WTC11 (cell line): ENCODE data around the gene ABCB1. TPM values are rescaled to one million over a fixed set of nuclear protein-coding genes. Genes with fewer than 3 reads are reported as not detected.

Source experiments
- ATAC-seq: fragments of 200-7000 bp; cut with Tn5 transposase; 2 replicates; pipeline ENCODE4 v1.10.0; 2021; ENCODE audit warnings: mild to moderate bottlenecking, moderate library complexity
- CTCF ChIA-PET: fragments of 300-600 bp; sonication (Branson Sonifier 250); formaldehyde crosslinking; loops from one replicate; lab custom pipeline; 2021; ENCODE audit warnings: antibody characterized with exemption; lab: Charles Lee
- POLR2A ChIA-PET: fragments of 350-600 bp; sonication (Branson Sonifier 250); formaldehyde crosslinking; loops from one replicate; lab custom pipeline; 2021; ENCODE audit warnings: antibody characterized with exemption; lab: Charles Lee
- DNase-seq: peaks from one replicate; pipeline ENCODE4 v3.0.0; 2021; ENCODE audit warnings: low spot score
- H3K27ac Mint-ChIP-seq: 2 replicates; pipeline ENCODE4 v1.8.0; 2021; ENCODE audit warnings: mixed read lengths
- H3K27me3 Mint-ChIP-seq: 2 replicates; pipeline ENCODE4 v1.8.0; 2021; ENCODE audit warnings: low read depth, mild to moderate bottlenecking, moderate library complexity, mixed read lengths
- H3K36me3 Mint-ChIP-seq: 2 replicates; pipeline ENCODE4 v1.8.0; 2021; ENCODE audit warnings: mixed read lengths
- H3K4me1 Mint-ChIP-seq: 2 replicates; pipeline ENCODE4 v1.8.0; 2022; ENCODE audit warnings: mixed read lengths
- H3K4me3 Mint-ChIP-seq: 2 replicates; pipeline ENCODE4 v1.8.0; 2021; ENCODE audit warnings: mild to moderate bottlenecking, moderate library complexity, mixed read lengths
- H3K9me3 Mint-ChIP-seq: 2 replicates; pipeline ENCODE4 v1.8.0; 2021; ENCODE audit warnings: mixed read lengths
- AFF4 ChIP-seq: sonication (generic); formaldehyde crosslinking; IDR thresholded peaks from 2 replicates; pipeline ENCODE4 v1.8.1; 2023; ENCODE audit warnings: mild to moderate bottlenecking, missing genetic modification reagents, borderline replicate concordance
- ATF2 ChIP-seq: sonication (generic); formaldehyde crosslinking; IDR thresholded peaks from 2 replicates; pipeline ENCODE4 v1.8.1; 2022; ENCODE audit warnings: low read depth, missing genetic modification reagents, borderline replicate concordance
- EMX1 ChIP-seq: fragments of 250-450 bp; sonication (Bioruptor Pico); IDR thresholded peaks from 2 replicates; pipeline ENCODE4 v1.8.0; 2021; ENCODE audit warnings: mild to moderate bottlenecking
- ESRRA ChIP-seq: sonication (generic); formaldehyde crosslinking; IDR thresholded peaks from 2 replicates; pipeline ENCODE4 v1.8.1; 2022; ENCODE audit warnings: mild to moderate bottlenecking, missing genetic modification reagents, borderline replicate concordance
- FOXJ3 ChIP-seq: sonication (generic); formaldehyde crosslinking; IDR thresholded peaks from 2 replicates; pipeline ENCODE4 v1.9.0; 2021; ENCODE audit warnings: missing genetic modification reagents, mild to moderate bottlenecking, borderline replicate concordance
- FOXP4 ChIP-seq: sonication (generic); formaldehyde crosslinking; IDR thresholded peaks from 2 replicates; pipeline ENCODE4 v1.8.0; 2022; ENCODE audit warnings: mild to moderate bottlenecking, missing genetic modification reagents
- JAZF1 ChIP-seq: fragments of 250-450 bp; sonication (Bioruptor Pico); IDR thresholded peaks from 2 replicates; pipeline ENCODE4 v1.9.0; 2021; ENCODE audit warnings: moderate library complexity, mild to moderate bottlenecking, inconsistent platforms
- KAT7 ChIP-seq: sonication (generic); formaldehyde crosslinking; IDR thresholded peaks from 2 replicates; pipeline ENCODE4 v1.8.1; 2023; ENCODE audit warnings: missing genetic modification reagents, mild to moderate bottlenecking, borderline replicate concordance
- NFATC4 ChIP-seq: fragments of 250-450 bp; sonication (Bioruptor Pico); IDR thresholded peaks from 2 replicates; pipeline ENCODE4 v1.9.0; 2021; ENCODE audit warnings: mild to moderate bottlenecking
- PRDM15 ChIP-seq: sonication (generic); formaldehyde crosslinking; IDR thresholded peaks from 2 replicates; pipeline ENCODE4 v1.8.0; 2022; ENCODE audit warnings: missing genetic modification reagents
- SMAD4 ChIP-seq: sonication (generic); formaldehyde crosslinking; IDR thresholded peaks from 2 replicates; pipeline ENCODE4 v1.8.0; 2022; ENCODE audit warnings: mild to moderate bottlenecking, missing genetic modification reagents
- ZNF121 ChIP-seq: sonication (generic); formaldehyde crosslinking; IDR thresholded peaks from 2 replicates; pipeline ENCODE4 v1.8.0; 2023; ENCODE audit warnings: missing genetic modification reagents
- ZNF317 ChIP-seq: sonication (generic); formaldehyde crosslinking; IDR thresholded peaks from 2 replicates; pipeline ENCODE4 v1.8.1; 2023; ENCODE audit warnings: low read depth, mild to moderate bottlenecking, moderate library complexity, missing genetic modification reagents, borderline replicate concordance
- ZNF396 ChIP-seq: fragments of 250-450 bp; sonication (Bioruptor Pico); IDR thresholded peaks from 2 replicates; pipeline ENCODE4 v1.8.0; 2021; ENCODE audit warnings: mild to moderate bottlenecking, moderate library complexity, borderline replicate concordance
- ZNF671 ChIP-seq: fragments of 250-450 bp; sonication (Bioruptor Pico); IDR thresholded peaks from 2 replicates; pipeline ENCODE4 v1.8.0; 2021; ENCODE audit warnings: mild to moderate bottlenecking
- total RNA-seq: library from RNA; stranded (reverse); gene quantifications from 3 replicates; pipeline ENCODE4 v1.2.3, GENCODE V29; 2021
- TF ChIP-seq, protein P1 (sequence below): sonication (generic); formaldehyde crosslinking; IDR thresholded peaks from 2 replicates; pipeline ENCODE4 v1.8.0; 2022; ENCODE audit warnings: mild to moderate bottlenecking, missing genetic modification reagents
- TF ChIP-seq, protein P2 (sequence below): sonication (generic); formaldehyde crosslinking; IDR thresholded peaks from 2 replicates; pipeline ENCODE4 v1.8.0; 2022; ENCODE audit warnings: mild to moderate bottlenecking, missing genetic modification reagents
- TF ChIP-seq, protein P3 (sequence below): sonication (generic); formaldehyde crosslinking; IDR thresholded peaks from 2 replicates; pipeline ENCODE4 v1.8.1; 2023; ENCODE audit warnings: mild to moderate bottlenecking, missing genetic modification reagents, moderate library complexity

The ABCB1 gene
- total RNA-seq, 1 experiment from 2014 or later: 0.94 TPM

GRCh38 chr7:87480386-87480785 lies 120.3 kb downstream of the ABCB1 start (continued):
- TF ChIP-seq JAZF1 (no peak), ZNF671 (CRISPR knock-in tag) (no peak), PRDM15 (CRISPR knock-in tag) (no peak), ZNF317 (CRISPR knock-in tag) (no peak), KAT7 (CRISPR knock-in tag) (no peak), FOXP4 (no peak), ZNF396 (CRISPR knock-in tag) (no peak), ESRRA (CRISPR knock-in tag) (no peak), SMAD4 (no peak), ZNF121 (no peak)
- TF ChIP-seq, protein P1, sequence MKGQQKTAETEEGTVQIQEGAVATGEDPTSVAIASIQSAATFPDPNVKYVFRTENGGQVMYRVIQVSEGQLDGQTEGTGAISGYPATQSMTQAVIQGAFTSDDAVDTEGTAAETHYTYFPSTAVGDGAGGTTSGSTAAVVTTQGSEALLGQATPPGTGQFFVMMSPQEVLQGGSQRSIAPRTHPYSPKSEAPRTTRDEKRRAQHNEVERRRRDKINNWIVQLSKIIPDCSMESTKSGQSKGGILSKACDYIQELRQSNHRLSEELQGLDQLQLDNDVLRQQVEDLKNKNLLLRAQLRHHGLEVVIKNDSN (CRISPR knock-in tag): no peak

- Mint-ChIP-seq H3K36me3 (no peaks in the 10 kb centered on the region), H3K27me3 (peaks cover 22% of the 10 kb centered on the region), H3K4me1 (peaks cover 3% of the 10 kb centered on the region), H3K4me3 (no peak overlapping the region), H3K27ac (no peak overlapping the region), H3K9me3 (no peaks in the 10 kb centered on the region)
- ChIA-PET CTCF (interaction anchor here (1.6 kb wide), 1 partner anchor 15 kb away, joined by 4 read pairs; no protein-coding TSS in a partner anchor), POLR2A (no interaction called here)
- TF ChIP-seq ATF2 (CRISPR knock-in tag): no peak
- TF ChIP-seq FOXJ3 (CRISPR knock-in tag): no peak
- TF ChIP-seq NFATC4 (CRISPR knock-in tag): no peak
- TF ChIP-seq, protein P2, sequence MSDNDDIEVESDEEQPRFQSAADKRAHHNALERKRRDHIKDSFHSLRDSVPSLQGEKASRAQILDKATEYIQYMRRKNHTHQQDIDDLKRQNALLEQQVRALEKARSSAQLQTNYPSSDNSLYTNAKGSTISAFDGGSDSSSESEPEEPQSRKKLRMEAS (CRISPR knock-in tag): no peak
- no peak for TF ChIP-seq ZNF121
- TF ChIP-seq, protein P3, sequence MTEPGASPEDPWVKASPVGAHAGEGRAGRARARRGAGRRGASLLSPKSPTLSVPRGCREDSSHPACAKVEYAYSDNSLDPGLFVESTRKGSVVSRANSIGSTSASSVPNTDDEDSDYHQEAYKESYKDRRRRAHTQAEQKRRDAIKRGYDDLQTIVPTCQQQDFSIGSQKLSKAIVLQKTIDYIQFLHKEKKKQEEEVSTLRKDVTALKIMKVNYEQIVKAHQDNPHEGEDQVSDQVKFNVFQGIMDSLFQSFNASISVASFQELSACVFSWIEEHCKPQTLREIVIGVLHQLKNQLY: no peak
- TF ChIP-seq EMX1 (CRISPR knock-in tag): no peak
- no peak for TF ChIP-seq AFF4 (CRISPR knock-in tag)
- DNase-seq (no peak), ATAC-seq (no peak)
Measured at GRCh38 chr7:87479951-87480350, 120.7 kb downstream of the ABCB1 start.
